ENCODE data around the gene SKAP1.

The SKAP1 gene

GRCh38 chr17:48406936-48407567, 23.0 kb downstream of the SKAP1 start:
- Mint-ChIP-seq H3K9me3 (no peaks in the 10 kb centered on the region), H3K4me1 (peaks cover 63% of the 10 kb centered on the region), H3K4me3 (peak overlapping the region; percentile 49 to 63), H3K27me3 (no peaks in the 10 kb centered on the region), H3K27ac (peak overlapping the region; percentile 37 to 79)
- ATAC-seq = no peak
- no peak for DNase-seq

- Mint-ChIP-seq H3K9me3 (no peaks in the 10 kb centered on the region), H3K4me1 (peaks cover 18% of the 10 kb centered on the region), H3K4me3 (no peak overlapping the region), H3K27me3 (no peaks in the 10 kb centered on the region), H3K27ac (no peak overlapping the region)
- ATAC-seq (no peak), DNase-seq (no peak)
Measured at GRCh38 chr17:48394821-48395220, 35.2 kb downstream of the SKAP1 start.

- no peaks in the 10 kb centered on the region for H3K9me3 Mint-ChIP-seq
- no peaks in the 10 kb centered on the region for H3K27me3 Mint-ChIP-seq
- no peak overlapping the region for H3K27ac Mint-ChIP-seq
- no peak for DNase-seq
- H3K4me1 Mint-ChIP-seq = peaks cover 13% of the 10 kb centered on the region
- no peak overlapping the region for H3K4me3 Mint-ChIP-seq
- no peak for ATAC-seq
Measured at GRCh38 chr17:48393283-48393682, 36.7 kb downstream of the SKAP1 start.

GRCh38 chr17:48392857-48393256, 37.2 kb downstream of the SKAP1 start:
- DNase-seq = no peak
- H3K27me3 Mint-ChIP-seq = no peaks in the 10 kb centered on the region

GRCh38 chr17:48391444-48391843, 38.6 kb downstream of the SKAP1 start:
- no peak overlapping the region for H3K27ac Mint-ChIP-seq
- H3K27me3 Mint-ChIP-seq = no peaks in the 10 kb centered on the region
- H3K4me3 Mint-ChIP-seq = no peak overlapping the region
- peaks cover 19% of the 10 kb centered on the region for H3K4me1 Mint-ChIP-seq
- DNase-seq (no peak), ATAC-seq (peak; percentile 48)
- no peaks in the 10 kb centered on the region for H3K9me3 Mint-ChIP-seq

More at GRCh38 chr17:48392857-48393256, 37.2 kb downstream of the SKAP1 start:
- peaks cover 13% of the 10 kb centered on the region for H3K4me1 Mint-ChIP-seq
- no peak overlapping the region for H3K4me3 Mint-ChIP-seq
- no peaks in the 10 kb centered on the region for H3K9me3 Mint-ChIP-seq
- ATAC-seq = no peak
- H3K27ac Mint-ChIP-seq = no peak overlapping the region

GRCh38 chr17:48389903-48390302, 40.1 kb downstream of the SKAP1 start:
- H3K4me3 Mint-ChIP-seq = no peak overlapping the region
- no peak overlapping the region for H3K27ac Mint-ChIP-seq
- no peak for DNase-seq
- no peaks in the 10 kb centered on the region for H3K9me3 Mint-ChIP-seq
- no peak for ATAC-seq
- H3K4me1 Mint-ChIP-seq = peaks cover 20% of the 10 kb centered on the region
- H3K27me3 Mint-ChIP-seq = no peaks in the 10 kb centered on the region

GRCh38 chr17:48388955-48389743, 40.9 kb downstream of the SKAP1 start:
- DNase-seq (no peak), ATAC-seq (no peak)
- H3K27me3 Mint-ChIP-seq = no peaks in the 10 kb centered on the region
- H3K27ac Mint-ChIP-seq = no peak overlapping the region
- H3K4me3 Mint-ChIP-seq = no peak overlapping the region
- H3K4me1 Mint-ChIP-seq = peaks cover 25% of the 10 kb centered on the region
- no peaks in the 10 kb centered on the region for H3K9me3 Mint-ChIP-seq

GRCh38 chr17:48386826-48387225, 43.2 kb downstream of the SKAP1 start:
- H3K27ac Mint-ChIP-seq = no peak overlapping the region
- H3K27me3 Mint-ChIP-seq = no peaks in the 10 kb centered on the region
- no peaks in the 10 kb centered on the region for H3K9me3 Mint-ChIP-seq
- no peak for ATAC-seq
- no peak overlapping the region for H3K4me3 Mint-ChIP-seq
- H3K4me1 Mint-ChIP-seq = peaks cover 25% of the 10 kb centered on the region
- no peak for DNase-seq

GRCh38 chr17:48385319-48385718, 44.7 kb downstream of the SKAP1 start:
- no peak for ATAC-seq
- DNase-seq = no peak
- no peaks in the 10 kb centered on the region for H3K9me3 Mint-ChIP-seq
- H3K4me1 Mint-ChIP-seq = peaks cover 30% of the 10 kb centered on the region
- no peaks in the 10 kb centered on the region for H3K27me3 Mint-ChIP-seq
- H3K27ac Mint-ChIP-seq = no peak overlapping the region
- no peak overlapping the region for H3K4me3 Mint-ChIP-seq

GRCh38 chr17:48384164-48384563, 45.9 kb downstream of the SKAP1 start:
- no peak for ATAC-seq
- peaks cover 25% of the 10 kb centered on the region for H3K4me1 Mint-ChIP-seq
- no peak overlapping the region for H3K27ac Mint-ChIP-seq
- no peak overlapping the region for H3K4me3 Mint-ChIP-seq
- H3K9me3 Mint-ChIP-seq = no peaks in the 10 kb centered on the region
- DNase-seq = no peak
- no peaks in the 10 kb centered on the region for H3K27me3 Mint-ChIP-seq

- no peak for ATAC-seq
- DNase-seq = no peak
- H3K4me1 Mint-ChIP-seq = peaks cover 25% of the 10 kb centered on the region
- no peak overlapping the region for H3K27ac Mint-ChIP-seq
- no peak overlapping the region for H3K4me3 Mint-ChIP-seq
- no peaks in the 10 kb centered on the region for H3K27me3 Mint-ChIP-seq
- no peaks in the 10 kb centered on the region for H3K9me3 Mint-ChIP-seq
Measured at GRCh38 chr17:48382989-48383388, 47.0 kb downstream of the SKAP1 start.

GRCh38 chr17:48378708-48379392, 51.2 kb downstream of the SKAP1 start:
- Mint-ChIP-seq H3K4me1 (peaks cover 14% of the 10 kb centered on the region), H3K27me3 (no peaks in the 10 kb centered on the region)

GRCh38 chr17:48378238-48378637, 51.8 kb downstream of the SKAP1 start:
- ATAC-seq (no peak), DNase-seq (no peak)
- Mint-ChIP-seq H3K4me3 (no peak overlapping the region), H3K27me3 (no peaks in the 10 kb centered on the region), H3K4me1 (peaks cover 20% of the 10 kb centered on the region), H3K27ac (no peak overlapping the region), H3K9me3 (no peaks in the 10 kb centered on the region)

More at GRCh38 chr17:48378708-48379392, 51.2 kb downstream of the SKAP1 start:
- no peak for ATAC-seq
- no peak for DNase-seq
- Mint-ChIP-seq H3K27ac (no peak overlapping the region), H3K4me3 (no peak overlapping the region), H3K9me3 (no peaks in the 10 kb centered on the region)

GRCh38 chr17:48376682-48377325, 53.2 kb downstream of the SKAP1 start:
- DNase-seq = no peak
- Mint-ChIP-seq H3K27me3 (no peaks in the 10 kb centered on the region), H3K4me3 (no peak overlapping the region), H3K9me3 (no peaks in the 10 kb centered on the region), H3K4me1 (peaks cover 26% of the 10 kb centered on the region), H3K27ac (no peak overlapping the region)
- no peak for ATAC-seq

- Mint-ChIP-seq H3K27me3 (no peaks in the 10 kb centered on the region), H3K27ac (no peak overlapping the region), H3K9me3 (no peaks in the 10 kb centered on the region), H3K4me1 (peaks cover 19% of the 10 kb centered on the region), H3K4me3 (no peak overlapping the region)
- ATAC-seq = no peak
- no peak for DNase-seq
Measured at GRCh38 chr17:48375356-48375755, 54.7 kb downstream of the SKAP1 start.
